Measurements from ENCODE around the gene KCNJ6.
"Not testable (repeated sequence)": the region's sequence is repeated elsewhere in the genome, so short reads cannot be mapped to it uniquely, and the experiment has no call there.

KCNJ6 gene

GRCh38 chr21:37593740-37594471, 322.4 kb downstream of the KCNJ6 start:
- H3K9me3 ChIP-seq: no peaks in the 10 kb centered on the region
- no peaks in the 10 kb centered on the region for H3K36me3 ChIP-seq (replicated peaks)
- no peak for DNase-seq (ENCODE audit: low spot score in 2 of 2)
- no peak overlapping the region for H3K4me3 ChIP-seq
- no peaks in the 10 kb centered on the region for H3K27me3 ChIP-seq (ENCODE audit: low read depth)
- H3K4me1 ChIP-seq: no peaks in the 10 kb centered on the region
- in situ Hi-C loops (cut with MboI; ENCODE audit: low sequenced_read_pairs): no loop called here

GRCh38 chr21:37593015-37593414, 323.2 kb downstream of the KCNJ6 start:
- in situ Hi-C loops (cut with MboI; ENCODE audit: low sequenced_read_pairs): no loop called here
- H3K4me3 ChIP-seq: no peak overlapping the region
- H3K4me1 ChIP-seq: no peaks in the 10 kb centered on the region
- peak in 1 of 2 experiments; percentile 11 for DNase-seq (ENCODE audit: low spot score in 2 of 2)
- H3K9me3 ChIP-seq: no peaks in the 10 kb centered on the region
- no peaks in the 10 kb centered on the region for H3K36me3 ChIP-seq (replicated peaks)
- H3K27me3 ChIP-seq (ENCODE audit: low read depth): no peaks in the 10 kb centered on the region

- H3K4me1 ChIP-seq: no peaks in the 10 kb centered on the region
- H3K36me3 ChIP-seq (replicated peaks): no peaks in the 10 kb centered on the region
- in situ Hi-C loops (cut with MboI; ENCODE audit: low sequenced_read_pairs): no loop called here
- H3K27me3 ChIP-seq (ENCODE audit: low read depth): no peaks in the 10 kb centered on the region
- no peak for DNase-seq (ENCODE audit: low spot score in 2 of 2)
- no peak overlapping the region for H3K4me3 ChIP-seq
- no peaks in the 10 kb centered on the region for H3K9me3 ChIP-seq
Observed at GRCh38 chr21:37592496-37592895, 323.8 kb downstream of the KCNJ6 start.

- in situ Hi-C loops (cut with MboI; ENCODE audit: low sequenced_read_pairs); H3K4me3 ChIP-seq; H3K4me1 ChIP-seq; H3K9me3 ChIP-seq; H3K27me3 ChIP-seq (ENCODE audit: low read depth); H3K36me3 ChIP-seq (replicated peaks); DNase-seq (ENCODE audit: low spot score in 2 of 2): not testable (repeated sequence)
Observed at GRCh38 chr21:37591994-37592393, 324.3 kb downstream of the KCNJ6 start.

GRCh38 chr21:37590836-37591235, 325.4 kb downstream of the KCNJ6 start:
- DNase-seq (ENCODE audit: low spot score in 2 of 2); H3K9me3 ChIP-seq; H3K4me1 ChIP-seq; H3K27me3 ChIP-seq (ENCODE audit: low read depth); H3K4me3 ChIP-seq; in situ Hi-C loops (cut with MboI; ENCODE audit: low sequenced_read_pairs); H3K36me3 ChIP-seq (replicated peaks): not testable (repeated sequence)

- H3K27me3 ChIP-seq (ENCODE audit: low read depth); H3K9me3 ChIP-seq; H3K4me1 ChIP-seq; H3K4me3 ChIP-seq; in situ Hi-C loops (cut with MboI; ENCODE audit: low sequenced_read_pairs); DNase-seq (ENCODE audit: low spot score in 2 of 2); H3K36me3 ChIP-seq (replicated peaks): not testable (repeated sequence)
Observed at GRCh38 chr21:37588644-37589043, 327.6 kb downstream of the KCNJ6 start.

- H3K4me1 ChIP-seq: no peaks in the 10 kb centered on the region
- no peaks in the 10 kb centered on the region for H3K27me3 ChIP-seq (ENCODE audit: low read depth)
- no peak overlapping the region for H3K4me3 ChIP-seq
- no peaks in the 10 kb centered on the region for H3K9me3 ChIP-seq
- DNase-seq (ENCODE audit: low spot score in 2 of 2): no peak
- in situ Hi-C loops (cut with MboI; ENCODE audit: low sequenced_read_pairs): no loop called here
- H3K36me3 ChIP-seq (replicated peaks): no peaks in the 10 kb centered on the region
Observed at GRCh38 chr21:37587635-37588177, 328.6 kb downstream of the KCNJ6 start.

- Histone ChIP-seq H3K4me1 (no peaks in the 10 kb centered on the region), H3K4me3 (no peak overlapping the region), H3K9me3 (no peaks in the 10 kb centered on the region), H3K27me3 (ENCODE audit: low read depth) (no peaks in the 10 kb centered on the region), H3K36me3 (replicated peaks) (no peaks in the 10 kb centered on the region)
- in situ Hi-C loops (cut with MboI; ENCODE audit: low sequenced_read_pairs): no loop called here
- DNase-seq (ENCODE audit: low spot score in 2 of 2): no peak
Observed at GRCh38 chr21:37587203-37587602, 329.1 kb downstream of the KCNJ6 start.

- no peaks in the 10 kb centered on the region for H3K9me3 ChIP-seq
- no peaks in the 10 kb centered on the region for H3K36me3 ChIP-seq (replicated peaks)
- in situ Hi-C loops (cut with MboI; ENCODE audit: low sequenced_read_pairs): no loop called here
- H3K27me3 ChIP-seq (ENCODE audit: low read depth): no peaks in the 10 kb centered on the region
- no peaks in the 10 kb centered on the region for H3K4me1 ChIP-seq
- no peak overlapping the region for H3K4me3 ChIP-seq
- peak; percentile 53 to 57 for DNase-seq (ENCODE audit: low spot score in 2 of 2)
Observed at GRCh38 chr21:37582590-37582989, 333.7 kb downstream of the KCNJ6 start.

GRCh38 chr21:37580666-37581065, 335.6 kb downstream of the KCNJ6 start:
- no peak overlapping the region for H3K4me3 ChIP-seq
- H3K27me3 ChIP-seq (ENCODE audit: low read depth): no peaks in the 10 kb centered on the region
- DNase-seq (ENCODE audit: low spot score in 2 of 2): no peak
- no peaks in the 10 kb centered on the region for H3K4me1 ChIP-seq
- in situ Hi-C loops (cut with MboI; ENCODE audit: low sequenced_read_pairs): no loop called here
- no peaks in the 10 kb centered on the region for H3K36me3 ChIP-seq (replicated peaks)
- no peaks in the 10 kb centered on the region for H3K9me3 ChIP-seq

GRCh38 chr21:37579356-37579755, 336.9 kb downstream of the KCNJ6 start:
- H3K4me3 ChIP-seq: no peak overlapping the region
- no peaks in the 10 kb centered on the region for H3K36me3 ChIP-seq (replicated peaks)
- H3K9me3 ChIP-seq: no peaks in the 10 kb centered on the region
- no peaks in the 10 kb centered on the region for H3K4me1 ChIP-seq
- in situ Hi-C loops (cut with MboI; ENCODE audit: low sequenced_read_pairs): no loop called here
- no peak for DNase-seq (ENCODE audit: low spot score in 2 of 2)
- H3K27me3 ChIP-seq (ENCODE audit: low read depth): no peaks in the 10 kb centered on the region

GRCh38 chr21:37578471-37579126, 337.7 kb downstream of the KCNJ6 start:
- DNase-seq (ENCODE audit: low spot score in 2 of 2): no peak
- H3K36me3 ChIP-seq (replicated peaks): no peaks in the 10 kb centered on the region
- H3K4me1 ChIP-seq: no peaks in the 10 kb centered on the region
- H3K4me3 ChIP-seq: no peak overlapping the region
- H3K27me3 ChIP-seq (ENCODE audit: low read depth): no peaks in the 10 kb centered on the region
- in situ Hi-C loops (cut with MboI; ENCODE audit: low sequenced_read_pairs): no loop called here
- H3K9me3 ChIP-seq: no peaks in the 10 kb centered on the region

- H3K4me3 ChIP-seq; H3K9me3 ChIP-seq; H3K27me3 ChIP-seq (ENCODE audit: low read depth); in situ Hi-C loops (cut with MboI; ENCODE audit: low sequenced_read_pairs); H3K4me1 ChIP-seq; DNase-seq (ENCODE audit: low spot score in 2 of 2); H3K36me3 ChIP-seq (replicated peaks): not testable (repeated sequence)
Observed at GRCh38 chr21:37576929-37577328, 339.3 kb downstream of the KCNJ6 start.

- H3K4me3 ChIP-seq: no peak overlapping the region
- no peaks in the 10 kb centered on the region; the same call in 1 of the 2 replicates for H3K27me3 ChIP-seq (ENCODE audit: low read depth)
- in situ Hi-C loops (cut with MboI; ENCODE audit: low sequenced_read_pairs): no loop called here
- no peak for DNase-seq (ENCODE audit: low spot score in 2 of 2)
- no peaks in the 10 kb centered on the region for H3K9me3 ChIP-seq
- no peaks in the 10 kb centered on the region for H3K4me1 ChIP-seq
- no peaks in the 10 kb centered on the region for H3K36me3 ChIP-seq (replicated peaks)
Observed at GRCh38 chr21:37575580-37575979, 340.7 kb downstream of the KCNJ6 start.

Measured in HAP-1 (cell line).